HG02938 (cell line): ENCODE measurements around the gene ARMC10.
"Not testable (repeated sequence)": the region's sequence is repeated elsewhere in the genome, so short reads cannot be mapped to it uniquely, and the experiment has no call there.

Experiments
- ATAC-seq: cut with Tn5 transposase; IDR thresholded peaks from one replicate; pipeline ENCODE4 v1.9.1; 2021; ENCODE audit warnings: mild to moderate bottlenecking, moderate library complexity; ENCODE audit not compliant: unreplicated experiment

Gene ARMC10

DNA sequence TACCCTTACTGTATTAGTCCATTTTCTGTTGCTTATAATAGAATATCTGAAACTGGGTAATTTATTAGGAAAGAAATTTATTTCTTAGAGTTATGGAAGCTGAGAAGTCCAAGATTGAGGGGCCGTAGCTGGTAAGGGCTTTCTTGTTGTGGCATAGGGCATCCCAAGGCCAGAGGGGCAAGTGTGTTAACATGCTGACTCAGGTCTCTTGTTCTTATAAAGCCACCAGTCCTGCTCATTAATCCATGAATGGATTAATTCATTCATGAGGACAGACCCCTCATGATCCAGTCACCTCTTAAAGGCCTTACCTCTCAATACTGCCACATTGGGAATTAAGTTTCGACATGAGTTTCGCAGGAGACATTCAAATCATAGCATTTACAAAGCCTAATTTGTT lies 2.4 kb downstream of the ARMC10 start:
- no peak for ATAC-seq

GRCh38 chr7:103078226-103078625 lies 3.3 kb downstream of the ARMC10 start:
- not testable (repeated sequence) for ATAC-seq

GRCh38 chr7:103079836-103080235 lies 4.9 kb downstream of the ARMC10 start:
- ATAC-seq = no peak

DNA sequence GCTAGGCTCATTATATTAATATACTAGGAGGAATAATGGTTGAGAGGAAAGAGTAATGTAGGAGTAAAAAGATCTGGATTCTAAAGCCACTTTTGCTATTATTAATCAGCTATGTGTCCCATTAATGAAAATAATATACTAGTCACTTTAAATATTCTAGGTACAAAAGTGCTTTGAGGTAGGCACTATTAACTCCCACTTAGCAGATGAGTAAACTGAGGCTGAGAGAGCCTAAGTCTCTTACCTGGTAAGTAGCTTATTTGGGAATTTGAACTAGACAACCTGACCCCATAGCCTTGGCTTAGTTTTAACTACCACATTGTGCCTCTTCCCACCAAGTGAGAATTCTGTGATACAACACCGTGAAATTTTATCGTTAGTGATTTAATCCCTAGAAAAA lies 6.0 kb downstream of the ARMC10 start:
- ATAC-seq = no peak

- no peak for ATAC-seq
Observed at GRCh38 chr7:103082497-103082896, 7.6 kb downstream of the ARMC10 start.

DNA sequence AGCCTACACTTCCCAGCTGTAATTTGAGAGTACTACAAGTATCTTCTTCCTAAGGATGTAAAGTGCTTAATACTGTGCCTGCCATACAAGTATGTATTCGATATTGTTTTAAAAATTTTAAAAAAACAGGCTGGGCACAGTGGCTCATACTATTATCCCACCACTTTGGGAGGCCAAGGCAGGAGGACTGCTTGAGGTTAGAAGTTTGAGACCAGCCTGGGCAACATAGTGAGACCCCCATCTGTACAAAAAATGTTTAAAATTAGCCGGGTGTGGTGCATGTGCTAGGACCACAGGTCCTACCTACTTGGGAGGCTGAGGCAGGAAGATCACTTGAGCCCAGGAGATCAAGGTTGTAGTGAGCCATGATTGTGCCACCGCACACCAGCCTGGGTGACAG lies 8.3 kb downstream of the ARMC10 start:
- no peak for ATAC-seq

DNA sequence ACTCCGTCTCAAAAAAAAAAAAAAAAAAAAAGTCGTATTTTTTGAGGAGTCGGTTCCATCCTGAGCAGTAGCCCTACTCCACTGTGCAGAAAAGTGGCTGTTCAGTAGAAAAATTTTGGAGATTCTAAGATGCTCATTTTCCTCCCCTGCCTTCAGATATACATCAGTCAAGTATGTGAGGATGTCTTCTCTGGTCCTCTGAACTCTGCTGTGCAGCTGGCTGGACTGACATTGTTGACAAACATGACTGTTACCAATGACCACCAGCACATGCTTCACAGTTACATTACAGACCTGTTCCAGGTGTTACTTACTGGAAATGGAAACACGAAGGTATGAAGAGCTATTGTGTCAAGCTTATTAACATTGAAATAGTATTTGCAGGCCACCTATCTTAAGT lies 17.4 kb downstream of the ARMC10 start:
- ATAC-seq = not testable (repeated sequence)

- no peak for ATAC-seq
Observed at GRCh38 chr7:103093429-103093828, 18.5 kb downstream of the ARMC10 start.

DNA sequence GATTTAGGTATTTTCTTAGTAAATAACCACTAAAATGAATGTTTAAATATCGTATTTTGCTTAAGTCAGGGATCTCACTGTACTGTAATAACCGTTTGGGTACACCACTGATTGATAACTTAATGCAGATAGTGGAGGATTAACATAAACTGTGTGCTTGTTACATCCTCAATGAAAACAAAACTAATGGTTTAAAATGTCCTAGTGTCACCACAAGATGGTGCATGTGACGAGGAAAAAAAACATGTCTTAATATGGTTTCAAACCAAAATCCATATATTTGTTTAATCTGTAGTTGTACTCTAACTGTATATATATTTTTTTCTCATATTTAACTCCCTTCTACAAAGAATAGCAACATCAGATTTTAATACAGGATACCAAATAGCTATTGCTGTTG lies 19.2 kb downstream of the ARMC10 start:
- no peak for ATAC-seq

DNA sequence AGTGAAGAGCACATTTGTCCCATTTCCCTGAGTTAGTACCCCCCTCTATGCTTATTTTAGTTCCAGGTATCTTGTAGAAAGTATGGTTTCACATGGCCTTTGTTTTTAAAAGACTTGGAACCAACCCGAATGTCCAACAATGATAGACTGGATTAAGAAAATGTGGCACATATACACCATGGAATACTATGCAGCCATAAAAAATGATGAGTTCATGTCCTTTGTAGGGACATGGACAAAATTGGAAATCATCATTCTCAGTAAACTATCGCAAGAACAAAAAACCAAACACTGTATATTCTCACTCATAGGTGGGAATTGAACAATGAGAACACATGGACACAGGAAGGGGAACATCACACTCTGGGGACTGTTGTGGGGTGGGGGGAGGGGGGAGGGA lies 20.6 kb downstream of the ARMC10 start:
- not testable (repeated sequence) for ATAC-seq

GRCh38 chr7:103097041-103097440 lies 22.1 kb downstream of the ARMC10 start:
- ATAC-seq = no peak

- ATAC-seq = no peak
Observed at GRCh38 chr7:103100348-103100747, 25.4 kb downstream of the ARMC10 start.

DNA sequence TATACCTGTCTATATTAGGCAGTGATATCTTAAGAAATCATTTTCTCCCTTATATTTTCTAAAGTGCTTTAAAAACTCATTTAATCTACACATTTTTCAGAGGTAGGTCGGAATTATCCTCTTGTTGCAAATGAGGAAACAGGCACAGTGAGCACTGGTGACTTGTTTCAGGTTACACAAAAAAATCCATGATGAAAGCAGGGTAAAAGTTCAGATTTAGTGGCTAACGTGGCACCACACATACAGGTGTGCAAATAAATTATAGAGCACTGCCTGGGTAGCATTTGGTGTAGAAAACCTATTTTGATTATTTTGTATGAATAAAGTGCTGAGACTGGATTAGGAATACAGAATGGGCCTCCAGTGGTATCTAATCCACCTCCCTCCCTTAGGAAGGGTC lies 26.6 kb downstream of the ARMC10 start:
- ATAC-seq = no peak

GRCh38 chr7:103106005-103106702 lies 31.2 kb downstream of the ARMC10 start:
- no peak for ATAC-seq

DNA sequence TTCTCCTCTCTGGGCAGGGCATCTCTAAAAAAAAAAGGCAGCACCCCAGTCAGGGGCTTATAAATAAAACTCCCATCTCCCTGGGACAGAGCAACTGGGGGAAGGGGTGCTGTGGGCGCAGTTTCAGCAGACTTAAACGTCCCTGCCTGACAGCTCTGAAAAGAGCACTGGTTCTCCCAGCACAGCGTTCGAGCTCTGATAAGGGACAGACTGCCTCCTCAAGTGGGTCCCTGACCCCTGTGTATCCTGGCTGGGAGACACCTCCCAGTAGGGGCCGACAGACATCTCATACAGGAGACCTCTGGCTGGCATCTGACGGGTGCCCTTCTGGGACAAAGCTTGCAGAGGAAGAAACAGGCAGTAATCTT lies 31.7 kb downstream of the ARMC10 start:
- not testable (repeated sequence) for ATAC-seq

DNA sequence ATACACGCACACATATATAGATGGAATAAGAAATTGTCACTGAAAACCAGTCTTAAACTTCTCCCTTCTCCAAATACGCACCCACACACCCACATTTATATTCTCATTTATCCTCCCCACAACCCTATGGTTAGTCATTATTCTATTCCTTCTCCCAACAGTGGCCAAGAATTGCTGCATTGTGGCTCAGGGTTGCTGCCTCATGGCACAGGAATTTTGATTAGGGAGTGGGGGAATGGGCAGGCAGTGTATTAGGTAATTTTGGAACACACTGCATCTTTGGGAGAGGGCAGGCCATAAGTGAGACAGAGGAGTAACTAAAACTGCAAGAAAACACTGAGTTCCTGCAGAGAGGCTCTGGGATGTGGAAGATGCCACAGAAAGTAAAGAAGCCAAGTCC lies 38.2 kb downstream of the ARMC10 start:
- no peak for ATAC-seq

- ATAC-seq = no peak
Observed at GRCh38 chr7:103114576-103115008, 39.7 kb downstream of the ARMC10 start.

GRCh38 chr7:103115771-103116170 lies 40.8 kb downstream of the ARMC10 start:
- no peak for ATAC-seq

- no peak for ATAC-seq
Observed at GRCh38 chr7:103116511-103116910, 41.6 kb downstream of the ARMC10 start.

DNA sequence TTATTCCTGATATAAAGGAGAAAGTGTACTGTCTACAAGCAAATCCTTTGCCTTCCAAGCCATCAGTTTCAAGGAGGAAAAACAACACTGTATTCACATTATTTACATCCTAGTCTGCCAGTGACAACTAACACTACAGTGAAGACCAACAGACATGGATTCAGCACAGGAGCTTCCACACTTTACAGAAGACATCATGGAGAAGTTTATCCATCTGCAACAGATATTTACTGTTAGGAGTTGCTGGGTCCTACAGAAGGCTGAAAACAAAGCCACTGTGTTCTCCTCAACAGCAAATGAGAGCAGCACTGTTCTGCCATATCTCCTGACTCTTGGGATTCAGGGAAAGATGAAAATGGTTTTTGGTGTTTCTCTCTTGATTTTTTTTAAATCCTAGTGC lies 42.1 kb downstream of the ARMC10 start:
- ATAC-seq = no peak

DNA sequence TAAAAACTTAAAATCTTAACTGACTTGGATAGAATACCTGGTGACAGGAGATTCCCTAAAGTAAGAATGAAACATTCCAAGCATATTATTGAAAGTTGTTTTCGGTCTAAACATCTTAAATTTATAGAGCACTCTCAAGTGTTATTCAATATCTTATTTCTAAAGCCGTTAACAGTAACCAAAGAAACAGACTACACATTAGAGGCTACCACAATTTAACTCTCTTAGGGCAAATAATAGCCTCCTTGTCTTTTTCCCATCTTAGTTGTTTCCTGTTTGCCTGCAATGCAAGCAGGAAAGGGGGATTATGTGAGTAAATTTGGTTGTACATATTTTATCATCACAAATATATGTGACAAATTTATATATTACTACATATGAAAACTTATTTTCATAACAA lies 42.5 kb downstream of the ARMC10 start:
- ATAC-seq = no peak

DNA sequence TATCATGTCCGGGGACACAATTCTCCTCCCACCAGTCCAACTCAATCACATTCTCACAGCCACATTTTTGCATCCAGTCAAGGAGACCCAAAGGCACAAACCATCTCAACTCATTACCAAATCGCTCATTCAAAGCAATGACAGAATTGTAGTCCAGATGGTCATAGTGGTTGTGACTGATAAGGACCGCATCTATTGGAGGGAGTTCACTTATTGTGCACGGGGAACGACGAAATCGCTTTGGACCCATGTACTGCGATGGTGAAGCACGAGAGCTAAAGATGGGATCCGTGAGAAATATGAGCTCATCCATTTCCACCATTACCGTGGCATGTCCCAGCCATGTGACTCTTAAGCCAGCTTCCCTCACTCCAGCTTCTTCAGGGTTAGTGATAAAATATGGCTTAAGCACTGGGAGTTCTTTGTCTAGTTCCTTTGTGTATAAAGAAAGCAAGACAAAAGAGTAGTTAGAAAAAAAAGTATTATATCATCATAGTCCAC lies 44.9 kb downstream of the ARMC10 start:
- ATAC-seq = no peak

GRCh38 chr7:103120362-103120761 lies 45.4 kb downstream of the ARMC10 start:
- no peak for ATAC-seq
